GM21717 (cell line): ENCODE measurements around the gene ALDH1B1.

Source experiments
- ATAC-seq: cut with Tn5 transposase; IDR thresholded peaks from one replicate; pipeline ENCODE4 v1.9.1; 2021; ENCODE audit warnings: mild to moderate bottlenecking, moderate library complexity; ENCODE audit not compliant: unreplicated experiment

Gene ALDH1B1

DNA sequence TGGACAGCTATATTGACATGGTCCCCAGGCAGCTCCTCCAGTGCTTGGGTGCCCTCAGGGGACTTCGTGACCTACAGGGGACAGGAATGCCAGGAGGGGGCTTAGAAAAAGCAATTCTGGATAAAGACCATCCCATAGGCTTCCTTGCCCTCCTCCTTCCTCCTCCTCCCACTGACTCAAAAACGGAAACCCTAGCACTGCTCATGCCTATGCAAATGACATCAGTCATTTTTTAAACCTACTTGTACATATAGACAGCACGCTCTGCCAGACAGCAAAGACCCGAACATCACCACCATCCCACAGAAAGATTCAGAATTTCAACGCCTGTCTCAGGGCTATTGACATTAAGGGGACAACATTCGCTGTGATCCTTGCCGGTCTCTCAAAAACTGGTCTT lies 20.8 kb downstream of the ALDH1B1 start:
- ATAC-seq, result no peak

GRCh38 chr9:38414040-38414723 lies 21.7 kb downstream of the ALDH1B1 start:
- ATAC-seq, result no peak

DNA sequence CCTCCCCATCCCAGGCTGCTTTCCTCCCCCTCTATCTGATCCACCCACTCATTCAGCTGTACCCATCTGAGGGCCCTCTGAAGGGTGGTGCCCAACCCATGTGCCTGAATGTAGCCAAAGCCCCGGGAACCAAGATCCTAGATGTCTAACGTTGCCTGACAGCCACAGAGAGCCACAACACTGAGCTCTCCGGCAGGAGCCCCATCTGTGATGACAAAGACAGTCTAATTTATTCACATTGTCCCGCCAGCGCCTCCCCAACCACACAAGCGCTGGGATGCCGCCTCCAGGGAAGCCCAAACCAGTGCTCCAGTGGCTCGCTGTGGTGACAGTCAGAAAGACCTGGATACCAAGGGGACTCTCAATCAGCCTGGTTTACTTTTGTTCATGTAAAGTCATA lies 23.4 kb downstream of the ALDH1B1 start:
- ATAC-seq, result no peak

GRCh38 chr9:38416461-38416860 lies 24.0 kb downstream of the ALDH1B1 start:
- no peak for ATAC-seq

DNA sequence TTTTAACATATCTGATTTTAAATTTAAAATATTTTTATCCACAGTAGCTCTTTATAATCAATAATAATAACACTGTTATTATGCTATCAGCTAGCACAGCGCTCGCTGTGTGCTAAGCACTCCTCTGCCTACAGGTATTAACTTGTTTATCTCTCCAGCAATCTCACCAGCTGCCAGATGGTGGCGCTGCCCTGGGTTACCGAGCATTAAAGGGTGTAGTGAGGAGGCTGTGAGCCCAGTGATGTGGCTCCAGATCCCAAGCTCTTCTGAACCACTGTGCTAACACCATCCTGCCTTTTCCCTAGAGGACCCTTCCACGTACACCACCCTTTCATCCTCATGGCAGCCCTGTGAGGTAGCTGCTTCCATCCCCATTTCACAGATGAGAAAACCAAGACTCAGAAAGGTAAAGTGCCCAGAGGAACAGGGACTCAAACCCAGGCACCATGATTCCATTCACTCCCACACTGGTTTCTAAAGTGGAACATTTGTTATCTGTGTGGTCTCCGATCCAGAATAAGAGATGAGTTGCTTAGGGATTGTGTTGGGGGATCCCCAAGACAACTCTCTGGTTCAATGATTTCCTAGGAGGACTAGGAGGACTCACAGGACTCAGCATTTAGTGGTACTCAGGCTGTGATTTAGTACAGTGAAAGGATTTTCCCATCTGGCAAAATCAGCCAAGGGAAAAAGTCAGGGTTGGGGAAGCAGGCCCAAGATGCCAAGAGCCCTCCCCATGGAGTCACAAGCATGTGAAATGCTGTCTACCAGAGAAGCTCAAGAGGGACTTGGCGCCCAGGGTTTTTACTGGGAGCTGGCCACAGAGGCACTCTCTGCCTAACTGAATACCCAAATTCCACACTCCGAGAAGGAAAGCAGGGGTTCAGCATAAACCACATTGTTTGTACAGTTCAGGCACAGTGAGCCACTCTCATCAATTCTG lies 24.8 kb downstream of the ALDH1B1 start:
- no peak for ATAC-seq

GRCh38 chr9:38418366-38418765 lies 25.9 kb downstream of the ALDH1B1 start:
- no peak for ATAC-seq

- ATAC-seq, result no peak
Observed at GRCh38 chr9:38419181-38419580, 26.7 kb downstream of the ALDH1B1 start.

GRCh38 chr9:38421498-38422211 lies 29.2 kb downstream of the ALDH1B1 start:
- ATAC-seq, result no peak

- no peak for ATAC-seq
Observed at GRCh38 chr9:38422555-38423260, 30.2 kb downstream of the ALDH1B1 start.

DNA sequence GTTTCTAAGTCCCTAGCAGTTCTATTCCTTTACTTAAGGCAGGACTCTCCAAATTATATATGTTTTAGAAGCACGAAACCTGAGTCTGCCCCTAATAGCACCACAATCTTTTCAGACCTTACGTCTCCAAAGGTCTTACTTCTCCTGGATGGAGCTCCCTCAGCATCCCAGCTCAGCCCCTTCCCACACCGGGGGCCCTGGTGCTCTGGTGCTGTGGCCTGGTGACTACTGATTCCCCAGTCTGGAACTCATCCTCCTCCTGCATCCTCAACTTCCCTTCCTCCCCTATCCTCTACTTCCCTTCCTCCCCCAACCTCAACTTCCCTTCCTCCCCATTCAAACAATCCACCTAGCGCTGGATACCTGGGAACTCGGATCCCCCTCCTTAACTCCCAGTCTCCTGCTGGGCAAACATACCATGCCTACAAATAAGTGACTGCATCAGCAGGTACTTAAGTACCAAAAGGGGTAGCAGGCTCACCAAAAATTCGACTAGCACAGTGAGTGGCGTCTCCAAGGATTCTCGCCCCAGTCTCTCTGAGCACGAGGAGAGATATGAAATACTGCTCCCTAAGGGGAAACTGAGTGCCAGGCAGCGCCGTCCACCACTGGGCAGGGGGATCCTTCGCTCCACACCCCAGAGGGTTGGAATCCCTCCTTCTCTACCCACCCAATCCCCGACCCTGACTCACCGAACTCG lies 30.9 kb downstream of the ALDH1B1 start:
- no peak for ATAC-seq

DNA sequence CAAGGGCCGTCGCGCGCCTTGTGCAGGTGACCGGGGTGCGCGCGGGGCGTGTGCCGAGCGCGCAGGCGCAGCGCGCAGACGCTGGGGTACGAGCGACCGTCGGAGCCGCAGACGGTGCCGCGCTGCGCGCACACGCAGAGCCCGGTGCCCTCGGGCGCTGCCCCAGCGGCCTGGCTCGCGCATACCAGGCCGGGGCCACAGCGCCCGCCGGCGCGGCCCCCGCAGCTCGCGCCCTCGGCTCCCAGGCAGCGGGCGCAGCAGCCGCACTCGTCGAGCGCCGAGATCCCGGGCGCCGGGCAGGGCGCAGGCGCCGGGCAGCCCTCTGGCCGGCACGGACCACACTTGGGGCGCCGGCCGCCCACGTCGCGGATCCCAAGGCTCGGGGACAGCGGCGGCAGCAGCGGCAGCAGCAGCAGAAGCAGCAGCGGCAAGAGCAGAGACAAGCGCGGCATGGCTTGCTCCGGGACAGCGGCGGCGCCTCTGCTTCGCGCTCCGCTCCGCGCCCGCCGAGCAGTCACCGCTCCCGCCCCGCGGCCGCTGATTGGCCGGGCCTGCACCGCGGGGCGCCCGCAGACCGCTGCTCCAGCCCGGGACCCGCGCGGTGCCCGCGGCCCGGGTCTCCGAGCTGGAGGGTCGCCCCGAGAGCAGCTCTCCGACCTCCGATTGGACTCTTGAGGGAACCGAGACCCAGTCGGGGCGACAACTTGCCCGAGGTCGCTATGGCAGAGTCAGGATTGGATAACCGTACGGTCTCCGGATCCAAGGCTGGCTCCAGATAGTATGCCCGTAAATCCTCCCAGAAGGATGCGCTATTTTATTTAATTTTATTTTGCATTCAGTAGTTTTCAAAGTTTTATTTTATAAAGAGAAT lies 31.7 kb downstream of the ALDH1B1 start, which contains the start of gene IGFBPL1:
IGFBPL1 (minus strand) TSS at position 482 of the 871 bp plus-strand sequence; CDS start at position 452, 30 bp downstream.
- ATAC-seq, result no peak

DNA sequence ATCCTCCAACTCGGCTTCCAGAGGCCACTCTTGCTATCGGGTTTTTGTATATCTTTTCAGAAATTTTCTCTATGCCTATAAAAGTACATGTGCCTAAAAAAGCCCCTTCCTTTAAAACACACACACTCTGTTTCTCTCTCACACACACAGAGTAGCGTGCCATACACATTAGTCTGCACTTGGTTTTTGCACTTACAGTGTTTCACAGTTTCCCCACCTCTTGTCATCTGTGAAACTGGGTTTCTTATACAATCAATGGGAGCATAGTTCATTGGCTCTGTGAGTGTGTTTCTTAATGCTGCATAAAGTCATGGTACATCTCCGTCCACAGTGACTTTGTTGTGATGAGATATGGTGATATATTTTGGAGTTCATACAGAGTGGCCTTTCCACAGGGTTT lies 32.4 kb downstream of the ALDH1B1 start:
- no peak for ATAC-seq

DNA sequence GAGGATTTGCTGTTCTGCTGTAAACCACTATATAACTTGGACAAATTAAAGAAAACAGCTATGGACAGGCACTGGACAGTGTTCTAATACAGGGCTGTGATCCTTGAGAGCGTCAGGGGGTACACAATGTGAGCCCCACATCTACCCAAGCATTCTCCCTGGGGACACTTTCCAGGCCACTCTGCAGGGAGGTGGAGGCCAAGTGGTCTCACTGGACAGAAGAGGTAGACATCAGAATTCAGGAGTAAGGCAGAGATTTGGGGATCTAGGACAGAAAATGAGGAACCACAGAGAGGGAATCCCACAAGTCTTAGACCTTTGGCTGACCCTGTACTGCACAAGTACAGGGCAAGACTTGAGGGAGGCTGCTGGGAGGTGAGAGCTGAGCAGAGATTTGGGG lies 35.6 kb downstream of the ALDH1B1 start:
- ATAC-seq, result no peak

GRCh38 chr9:38431116-38431515 lies 38.6 kb downstream of the ALDH1B1 start:
- no peak for ATAC-seq

GRCh38 chr9:38432922-38433510 lies 40.5 kb downstream of the ALDH1B1 start:
- no peak for ATAC-seq

DNA sequence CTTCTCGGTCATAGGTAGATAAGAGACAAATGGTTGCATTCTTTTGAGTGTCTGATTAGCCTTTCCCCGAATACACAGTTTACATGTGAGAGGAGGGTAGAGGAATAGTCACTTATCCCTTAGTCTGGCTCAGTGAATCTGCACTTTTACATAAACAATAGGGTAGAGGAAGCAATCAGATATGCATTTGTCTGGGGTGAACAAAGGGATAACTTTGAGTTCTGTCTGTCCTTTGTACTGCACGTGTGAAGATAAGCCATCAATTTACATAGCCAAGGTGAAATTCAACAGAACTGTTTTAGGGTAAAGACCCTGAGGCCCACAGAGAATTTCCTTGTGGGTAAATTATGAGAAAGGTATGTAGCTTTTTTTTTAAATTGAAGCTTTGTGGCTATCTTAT lies 41.9 kb downstream of the ALDH1B1 start:
- no peak for ATAC-seq

GRCh38 chr9:38434853-38435252 lies 42.4 kb downstream of the ALDH1B1 start:
- ATAC-seq, result no peak

GRCh38 chr9:38435521-38435920 lies 43.0 kb downstream of the ALDH1B1 start:
- ATAC-seq, result no peak

- no peak for ATAC-seq
Observed at GRCh38 chr9:38436708-38437107, 44.2 kb downstream of the ALDH1B1 start.
